HUES6 (cell line): ENCODE data around the gene CACNA1C.
A peak's percentile ranks its signal among the peaks of the same experiment; 100 is the strongest.

Experiments used
- H3K27ac ChIP-seq: 2 replicates; pipeline ENCODE4 v1.7.0; 2013; ENCODE audit warnings: low read depth, mild to moderate bottlenecking, low read length, inconsistent platforms
- H3K27me3 ChIP-seq: 2 replicates; pipeline ENCODE4 v1.6.1; 2013; ENCODE audit warnings: low read length; ENCODE audit not compliant: control insufficient read depth, insufficient read depth
- H3K36me3 ChIP-seq: 2 replicates; pipeline ENCODE4 v1.6.1; 2013; ENCODE audit warnings: low read length; ENCODE audit not compliant: control insufficient read depth, insufficient read depth
- H3K4me1 ChIP-seq: 2 replicates; pipeline ENCODE4 v1.6.1; 2013; ENCODE audit warnings: low read length; ENCODE audit not compliant: control insufficient read depth, insufficient read depth
- H3K4me3 ChIP-seq: 2 replicates; pipeline ENCODE4 v1.5.1; 2013; ENCODE audit warnings: low read depth, low read length
- H3K9ac ChIP-seq: one replicate; pipeline ENCODE4 v1.6.1; 2013; ENCODE audit warnings: mild to moderate bottlenecking, low read length
- H3K9me3 ChIP-seq: 2 replicates; pipeline ENCODE4 v1.6.1; 2013; ENCODE audit warnings: low read depth, low read length; ENCODE audit not compliant: control insufficient read depth, insufficient read depth

CACNA1C gene

DNA sequence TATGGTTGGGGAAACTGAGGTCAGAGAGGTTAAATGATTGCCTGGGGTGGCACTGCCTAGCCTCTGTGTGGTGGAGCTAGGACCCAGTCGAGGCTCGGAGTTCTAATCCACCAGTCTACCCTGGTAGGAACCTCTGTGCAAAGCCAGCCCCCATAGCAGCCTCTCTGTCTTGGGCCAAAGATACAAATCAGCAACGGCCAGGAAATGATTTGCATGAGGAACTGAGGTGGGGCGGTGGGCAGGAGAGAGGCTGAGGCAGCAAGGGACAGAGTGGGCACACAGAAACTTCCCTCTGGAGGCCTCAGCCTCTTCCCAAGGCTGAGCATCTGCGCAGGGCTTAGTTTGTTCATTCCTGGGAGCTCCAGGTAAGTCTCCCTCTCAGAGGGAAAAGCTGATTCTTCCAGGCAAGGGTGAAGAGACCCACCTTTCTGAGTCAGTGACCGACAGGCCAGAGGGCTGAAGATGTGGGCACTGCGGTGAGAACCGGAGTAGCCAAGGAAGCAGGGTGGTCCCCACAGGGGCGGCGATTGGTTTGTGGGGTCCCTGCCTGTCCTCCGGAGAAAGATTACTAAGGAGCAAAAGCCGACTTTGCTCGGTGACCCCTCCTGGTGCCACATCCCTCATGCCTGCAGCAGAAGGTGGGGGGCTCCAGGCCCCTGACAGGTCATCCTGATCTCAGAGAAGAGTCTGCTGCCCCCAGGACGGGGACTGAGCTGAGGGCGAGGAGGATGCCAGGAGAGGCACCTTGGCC lies 134.6 kb downstream of the CACNA1C start:
- Histone ChIP-seq H3K27ac (no peak overlapping the region), H3K36me3 (no peaks in the 10 kb centered on the region), H3K4me1 (peaks cover 43% of the 10 kb centered on the region), H3K27me3 (no peaks in the 10 kb centered on the region), H3K4me3 (no peak overlapping the region), H3K9ac (no peak overlapping the region), H3K9me3 (no peaks in the 10 kb centered on the region)

- Histone ChIP-seq H3K36me3 (no peaks in the 10 kb centered on the region), H3K9ac (no peak overlapping the region), H3K27ac (no peak overlapping the region), H3K9me3 (no peaks in the 10 kb centered on the region), H3K27me3 (no peaks in the 10 kb centered on the region), H3K4me3 (peak overlapping the region; percentile 16; the same call in 1 of the 2 replicates), H3K4me1 (peaks cover 53% of the 10 kb centered on the region)
Observed at GRCh38 chr12:2190085-2190484, 137.3 kb downstream of the CACNA1C start.

DNA sequence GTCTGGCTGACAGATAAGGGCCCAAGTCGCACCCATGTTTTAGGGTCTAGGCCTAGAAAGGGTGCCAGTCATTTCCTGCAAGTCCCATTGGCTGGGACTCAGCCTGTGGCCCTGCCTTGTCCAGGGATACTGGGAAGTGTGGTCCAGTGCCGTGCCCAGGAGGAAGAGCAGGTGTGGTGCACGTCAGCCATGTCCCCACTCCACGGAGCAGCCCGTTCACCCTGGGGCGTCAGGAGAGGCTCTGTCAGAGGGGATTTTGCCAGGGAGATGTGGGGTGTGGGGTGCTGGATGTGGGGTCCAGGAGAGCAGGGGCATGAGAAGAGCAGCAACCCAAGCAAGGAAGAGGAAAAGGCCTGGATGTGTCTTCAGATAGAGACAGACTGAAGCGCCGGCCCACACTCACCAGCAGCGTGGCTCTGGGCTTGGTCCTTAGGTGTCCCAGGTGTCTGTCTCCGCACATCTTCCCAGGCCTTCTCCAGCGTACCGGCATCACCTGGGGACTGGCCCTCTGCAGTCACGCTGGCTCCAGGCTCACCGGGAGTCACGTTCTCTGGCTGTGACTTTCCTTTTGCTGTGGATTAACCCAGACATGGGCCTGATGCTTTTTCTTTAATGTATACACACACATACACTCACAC lies 138.2 kb downstream of the CACNA1C start:
- Histone ChIP-seq H3K4me3 (no peak overlapping the region), H3K9me3 (no peaks in the 10 kb centered on the region), H3K4me1 (peaks cover 53% of the 10 kb centered on the region), H3K36me3 (no peaks in the 10 kb centered on the region), H3K9ac (no peak overlapping the region), H3K27me3 (no peaks in the 10 kb centered on the region), H3K27ac (no peak overlapping the region)

GRCh38 chr12:2191534-2192153 lies 138.9 kb downstream of the CACNA1C start:
- Histone ChIP-seq H3K4me3 (no peak overlapping the region), H3K9ac (no peak overlapping the region), H3K36me3 (no peaks in the 10 kb centered on the region), H3K27me3 (no peaks in the 10 kb centered on the region), H3K27ac (no peak overlapping the region), H3K4me1 (peaks cover 56% of the 10 kb centered on the region), H3K9me3 (no peaks in the 10 kb centered on the region)

- no peak overlapping the region for H3K27ac ChIP-seq
- no peaks in the 10 kb centered on the region for H3K27me3 ChIP-seq
- no peaks in the 10 kb centered on the region for H3K9me3 ChIP-seq
- no peak overlapping the region for H3K9ac ChIP-seq
- no peak overlapping the region for H3K4me3 ChIP-seq
- H3K4me1 ChIP-seq = peaks cover 62% of the 10 kb centered on the region
- H3K36me3 ChIP-seq = no peaks in the 10 kb centered on the region
Observed at GRCh38 chr12:2192231-2192630, 139.4 kb downstream of the CACNA1C start.

GRCh38 chr12:2194060-2194459 lies 141.3 kb downstream of the CACNA1C start:
- no peak overlapping the region for H3K4me3 ChIP-seq
- H3K27ac ChIP-seq = no peak overlapping the region
- no peak overlapping the region for H3K9ac ChIP-seq
- no peaks in the 10 kb centered on the region for H3K27me3 ChIP-seq
- peaks cover 80% of the 10 kb centered on the region for H3K4me1 ChIP-seq
- no peaks in the 10 kb centered on the region for H3K9me3 ChIP-seq
- H3K36me3 ChIP-seq = no peaks in the 10 kb centered on the region

GRCh38 chr12:2194571-2194970 lies 141.8 kb downstream of the CACNA1C start:
- H3K9me3 ChIP-seq = no peaks in the 10 kb centered on the region
- no peaks in the 10 kb centered on the region for H3K27me3 ChIP-seq
- H3K36me3 ChIP-seq = no peaks in the 10 kb centered on the region
- no peak overlapping the region for H3K4me3 ChIP-seq
- no peak overlapping the region for H3K27ac ChIP-seq
- H3K9ac ChIP-seq = no peak overlapping the region
- H3K4me1 ChIP-seq = peaks cover 77% of the 10 kb centered on the region

DNA sequence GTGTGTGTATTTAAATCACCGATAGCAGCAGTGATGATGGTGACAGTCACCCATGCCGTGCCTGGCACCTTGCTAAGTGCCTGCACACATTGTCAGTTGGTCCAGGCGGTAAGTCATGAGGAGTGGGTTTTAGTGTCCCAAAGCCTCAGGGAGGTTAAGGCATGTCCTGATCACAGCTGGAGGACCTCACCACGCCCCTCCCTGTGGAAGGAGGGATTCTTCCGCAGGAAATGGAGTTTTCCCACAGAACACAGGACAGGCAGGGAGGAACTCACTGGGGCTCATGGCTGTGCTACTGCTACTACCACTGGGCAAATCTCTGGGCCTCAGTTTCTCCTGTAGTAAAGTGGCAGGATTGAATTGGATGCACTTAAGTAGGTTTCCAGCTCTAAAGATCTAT lies 142.3 kb downstream of the CACNA1C start:
- H3K27me3 ChIP-seq = no peaks in the 10 kb centered on the region
- no peaks in the 10 kb centered on the region for H3K36me3 ChIP-seq
- H3K27ac ChIP-seq = no peak overlapping the region
- no peaks in the 10 kb centered on the region for H3K9me3 ChIP-seq
- H3K9ac ChIP-seq = no peak overlapping the region
- H3K4me1 ChIP-seq = peaks cover 73% of the 10 kb centered on the region
- no peak overlapping the region for H3K4me3 ChIP-seq

DNA sequence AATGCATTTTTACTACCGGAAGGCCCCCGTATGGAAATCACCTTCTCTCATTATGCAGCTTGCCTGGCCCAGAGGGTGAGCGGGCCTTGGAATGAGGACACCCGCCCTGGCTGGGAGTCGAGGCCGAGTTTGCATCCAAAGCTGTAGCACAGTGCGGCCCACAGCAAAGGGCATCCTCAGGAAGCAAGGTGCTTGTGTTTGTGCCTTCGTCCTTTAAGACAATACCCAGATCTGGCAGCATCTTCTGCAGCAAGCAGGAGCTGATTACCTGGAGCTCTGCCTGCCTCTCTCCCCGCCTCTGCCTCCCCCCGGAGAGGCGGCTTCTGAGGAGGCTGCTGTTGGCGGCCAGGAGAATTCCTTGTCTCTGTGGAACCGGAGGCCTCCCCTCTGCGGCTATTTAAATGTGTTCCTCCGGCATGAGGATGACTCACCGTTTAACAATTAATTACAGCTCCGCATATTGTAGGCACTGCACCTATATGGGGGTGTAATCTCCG lies 145.3 kb downstream of the CACNA1C start:
- H3K4me3 ChIP-seq = peak overlapping the region; percentile 35
- peak overlapping the region; percentile 73 for H3K9ac ChIP-seq
- no peaks in the 10 kb centered on the region for H3K9me3 ChIP-seq
- no peaks in the 10 kb centered on the region for H3K27me3 ChIP-seq
- H3K27ac ChIP-seq = peak overlapping the region; percentile 52
- no peaks in the 10 kb centered on the region for H3K36me3 ChIP-seq
- H3K4me1 ChIP-seq = peaks cover 46% of the 10 kb centered on the region

DNA sequence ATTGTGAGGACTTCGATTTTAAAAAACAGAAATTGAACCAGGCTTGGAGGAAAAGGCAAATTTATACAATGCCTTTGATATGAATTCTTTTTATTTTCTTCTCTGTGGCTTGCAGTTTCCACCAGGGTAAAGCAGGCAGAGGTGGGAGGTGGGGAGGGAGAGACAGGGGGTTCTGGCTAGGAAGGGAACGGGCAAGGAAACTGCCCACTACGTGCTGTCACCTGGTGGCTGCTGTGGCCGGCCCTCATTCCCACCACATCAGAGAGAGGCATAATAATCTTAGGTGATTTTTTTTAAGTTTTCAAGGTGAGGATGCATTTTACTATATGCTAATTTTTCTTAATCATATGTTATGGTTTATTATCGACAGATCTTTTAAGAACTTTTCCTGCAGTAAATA lies 145.8 kb downstream of the CACNA1C start:
- Histone ChIP-seq H3K4me3 (peak overlapping the region; percentile 35; the same call in 1 of the 2 replicates), H3K27ac (peak overlapping the region; percentile 52), H3K9ac (peak overlapping the region; percentile 5)

GRCh38 chr12:2205996-2206395 lies 153.2 kb downstream of the CACNA1C start:
- Histone ChIP-seq H3K4me3 (no peak overlapping the region), H3K27me3 (no peaks in the 10 kb centered on the region), H3K4me1 (peaks cover 5% of the 10 kb centered on the region; the same call in 1 of the 2 replicates), H3K36me3 (no peaks in the 10 kb centered on the region), H3K27ac (no peak overlapping the region), H3K9ac (no peak overlapping the region), H3K9me3 (no peaks in the 10 kb centered on the region)

More for the DNA sequence above, 145.8 kb downstream of the CACNA1C start:
- Histone ChIP-seq H3K9me3 (no peaks in the 10 kb centered on the region), H3K4me1 (peaks cover 44% of the 10 kb centered on the region), H3K36me3 (no peaks in the 10 kb centered on the region), H3K27me3 (no peaks in the 10 kb centered on the region)
